Fibroblast of villous mesenchyme (primary cell): ENCODE measurements around the gene TMEM54. TPM values are rescaled to one million over a fixed set of nuclear protein-coding genes. Genes with fewer than 3 reads are reported as not detected.

Experiments
- DNase-seq: peaks from one replicate; pipeline ENCODE4 v3.0.0-alpha.2; 2010; ENCODE audit warnings: low read depth
- H3K4me3 ChIP-seq: 2 replicates; pipeline ENCODE4 v1.5.1; 2011; ENCODE audit warnings: low read depth, mild to moderate bottlenecking, low read length
- CTCF ChIP-seq: IDR thresholded peaks from 2 replicates; pipeline ENCODE4 v1.5.1; 2012; ENCODE audit warnings: low read depth, mild to moderate bottlenecking, low read length; ENCODE audit not compliant: insufficient read depth
- total RNA-seq: library from RNA; depleted of rRNA; stranded (reverse); fragments of >200 nt; gene quantifications from 2 replicates; pipeline ENCODE4 v1.2.3, GENCODE V29; 2012

Gene TMEM54
- total RNA-seq, 1 donor, result 9.9 TPM

- no peak for DNase-seq
- H3K4me3 ChIP-seq, result no peak overlapping the region
- TF ChIP-seq CTCF, result no peak
These were observed 37.3 kb downstream of the TMEM54 start for GRCh38 chr1:32863881-32864245.

GRCh38 chr1:32863218-32863880 lies 37.8 kb downstream of the TMEM54 start:
- no peak for DNase-seq
- no peak for TF ChIP-seq CTCF
- H3K4me3 ChIP-seq, result no peak overlapping the region

GRCh38 chr1:32861904-32862695 lies 39.1 kb downstream of the TMEM54 start:
- TF ChIP-seq CTCF, result no peak
- no peak for DNase-seq
- H3K4me3 ChIP-seq, result no peak overlapping the region

- no peak for TF ChIP-seq CTCF
- no peak for DNase-seq
- H3K4me3 ChIP-seq, result no peak overlapping the region
These were observed 40.6 kb downstream of the TMEM54 start for GRCh38 chr1:32860566-32860965.

- DNase-seq, result no peak
- no peak for TF ChIP-seq CTCF
- no peak overlapping the region for H3K4me3 ChIP-seq
These were observed 41.3 kb downstream of the TMEM54 start for GRCh38 chr1:32859915-32860314.

GRCh38 chr1:32858791-32859190 lies 42.4 kb downstream of the TMEM54 start:
- DNase-seq, result no peak
- no peak overlapping the region for H3K4me3 ChIP-seq
- no peak for TF ChIP-seq CTCF
